HepG2 (cell line): Measurements from ENCODE around the gene HOXC10. TPM values are rescaled to one million over a fixed set of nuclear protein-coding genes. Genes with fewer than 3 reads are reported as not detected.

Experiments
- ATAC-seq: fragments of 200-7000 bp; cut with Tn5 transposase; 3 replicates; pipeline ENCODE4 v1.9.1; 2020; ENCODE audit warnings: mild to moderate bottlenecking, moderate library complexity
- BruUV-seq: library from RNA; stranded (reverse); fragments of 400-500 nt; replicated peaks from 2 replicates; lab custom pipeline; 2021; lab: Mats Ljungman, UMichigan
- CTCF ChIA-PET: fragments of 300-600 bp; formaldehyde crosslinking; extraction: SDS; loops from one replicate; lab custom pipeline; 2021; ENCODE audit warnings: low total read pairs, inconsistent platforms, low intra/inter-chr PET ratio; lab: Yijun Ruan, JAX
- POLR2A ChIA-PET: fragments of 350-600 bp; sonication (Branson Sonifier 250); formaldehyde crosslinking; loops from one replicate; lab custom pipeline; 2020; ENCODE audit warnings: antibody characterized with exemption, inconsistent platforms; lab: Yijun Ruan, JAX
- DNase-seq: peaks from one replicate; pipeline ENCODE4 v3.0.0-alpha.2; 2015; ENCODE audit warnings: low spot score
- FAIRE-seq: peaks from 3 replicates; lab custom pipeline; 2011; peaks lifted over from hg19 to GRCh38; lab: Jason Lieb, UNC
- H2AFZ ChIP-seq: one replicate; pipeline ENCODE4 v1.6.1; 2011; ENCODE audit warnings: low read length, inconsistent platforms
- H3K27ac ChIP-seq: fragments of 300-600 bp; 3 replicates; pipeline ENCODE4 v1.8.0; 2011; ENCODE audit warnings: mixed run types, mild to moderate bottlenecking, mixed read lengths, low read length, inconsistent platforms; ENCODE audit not compliant: insufficient read depth; ENCODE audit errors: extremely low read length
- H3K27me3 ChIP-seq, 2 experiments: fragments of 200-600 bp in 1 of 2; 2 replicates in 1 of 2; 3 replicates in 1 of 2; pipeline versions ENCODE4 v1.6.0 to v1.8.0; 2011; ENCODE audit warnings: low read length in 2 of 2, mild to moderate bottlenecking in 2 of 2, moderate library complexity in 2 of 2, inconsistent platforms in 1 of 2; ENCODE audit not compliant: insufficient read depth in 2 of 2, control insufficient read depth in 1 of 2
- H3K36me3 ChIP-seq, 2 experiments: fragments of 200-600 bp in 1 of 2; replicated peaks in 1 of 2; 2 replicates in 1 of 2; 3 replicates in 1 of 2; pipeline versions ENCODE4 v1.5.1 to v1.8.0; 2011; ENCODE audit warnings: low read length in 2 of 2, inconsistent platforms in 1 of 2; ENCODE audit not compliant: insufficient read depth in 2 of 2, control insufficient read depth in 1 of 2
- H3K4me1 ChIP-seq: 2 replicates; pipeline ENCODE4 v1.5.1; 2012; ENCODE audit warnings: low read length, inconsistent platforms; ENCODE audit not compliant: insufficient read depth
- H3K4me2 ChIP-seq: 2 replicates; pipeline ENCODE4 v1.6.0; 2011; ENCODE audit warnings: low read depth, low read length, inconsistent platforms
- H3K4me3 ChIP-seq, 3 experiments: fragments of 200-600 bp in 1 of 3; sonication (generic), shearing (Covaris generic) in 1 of 3; replicated peaks in 1 of 3; 2 replicates each; pipeline ENCODE4 v1.5.1; 2011 to 2016; ENCODE audit warnings: low read length in 3 of 3, inconsistent platforms in 2 of 3, low read depth in 2 of 3, mild to moderate bottlenecking in 2 of 3, control low read depth in 1 of 3, mixed read lengths in 1 of 3; ENCODE audit not compliant: insufficient read depth in 1 of 3
- H3K79me2 ChIP-seq: one replicate; pipeline ENCODE4 v1.6.1; 2011; ENCODE audit warnings: low read length, inconsistent platforms; ENCODE audit not compliant: insufficient read depth
- H3K9ac ChIP-seq: 2 replicates; pipeline ENCODE4 v1.6.0; 2011; ENCODE audit warnings: mild to moderate bottlenecking, low read depth, low read length, inconsistent platforms; ENCODE audit not compliant: insufficient read depth
- H3K9me3 ChIP-seq: 2 replicates; pipeline ENCODE4 v1.5.1; 2012; ENCODE audit warnings: mild to moderate bottlenecking, low read length
- H4K20me1 ChIP-seq: 2 replicates; pipeline ENCODE4 v1.6.0; 2011; ENCODE audit warnings: inconsistent platforms, mild to moderate bottlenecking, low read length, moderate library complexity; ENCODE audit not compliant: insufficient read depth
- GABPB1 ChIP-seq: IDR thresholded peaks from 2 replicates; pipeline ENCODE4 v1.6.1; 2016; ENCODE audit warnings: mild to moderate bottlenecking, missing genetic modification reagents, moderate library complexity, missing compliant biosample characterization
- JUNB ChIP-seq: sonication (generic); formaldehyde crosslinking; IDR thresholded peaks from 2 replicates; pipeline ENCODE4 v1.8.0; 2022; ENCODE audit warnings: missing genetic modification reagents, mild to moderate bottlenecking, borderline replicate concordance
- RARA ChIP-seq: IDR thresholded peaks from 2 replicates; pipeline ENCODE4 v1.6.1; 2016; ENCODE audit warnings: missing genetic modification reagents, missing compliant biosample characterization
- TFE3 ChIP-seq: IDR thresholded peaks from 2 replicates; pipeline ENCODE4 v1.6.1; 2016
- ZNF333 ChIP-seq: sonication (generic); formaldehyde crosslinking; IDR thresholded peaks from 2 replicates; pipeline ENCODE4 v1.4.0; 2020; ENCODE audit warnings: mild to moderate bottlenecking, missing genetic modification reagents, borderline replicate concordance
- ZNF574 ChIP-seq: sonication (generic); formaldehyde crosslinking; IDR thresholded peaks from 2 replicates; pipeline ENCODE4 v1.4.0; 2020; ENCODE audit warnings: missing genetic modification reagents
- ZNF773 ChIP-seq: sonication (generic); formaldehyde crosslinking; IDR thresholded peaks from 2 replicates; pipeline ENCODE4 v1.4.0; 2020; ENCODE audit warnings: missing genetic modification reagents, borderline replicate concordance
- ZNF790 ChIP-seq: sonication (generic); formaldehyde crosslinking; IDR thresholded peaks from 2 replicates; pipeline ENCODE4 v1.8.0; 2022; ENCODE audit warnings: missing genetic modification reagents, mild to moderate bottlenecking, borderline replicate concordance
- WGBS: methylation state at CpG from one replicate; pipeline ENCODE4 v1.1.6; 2017; ENCODE audit warnings: low lambda C conversion rate; 5-methylcytosine and 5-hydroxymethylcytosine counted together
- in situ Hi-C: cut with HindIII; loops from 2 replicates; pipeline ENCODE4 v1.10.0; 2017; ENCODE audit warnings: low pct_unique_long_range_greater_than_20kb; ENCODE audit not compliant: extremely low pct_ligation_motif_present
- intact Hi-C: fragments of 100-400 bp; cut with micrococcal nuclease; formaldehyde crosslinking; loops from one replicate; pipeline ENCODE4 v1.10.0; 2022; ENCODE audit not compliant: unreplicated experiment
- polyA plus RNA-seq, 8 experiments: library from polyadenylated mRNA; depleted of rRNA in 3 of 8; stranded (reverse) in 7 of 8; unstranded in 1 of 8; fragments of >200 nt; fragmentation: Illumina TruSeq in 4 of 8; extraction: Trizol in 4 of 8; gene quantifications; 2 replicates each; pipeline versions ENCODE4 v1.2.1 to v1.2.3, GENCODE V29; 2011 to 2016; ENCODE audit warnings: low read depth in 4 of 8, missing spikeins in 1 of 8, mixed read lengths in 1 of 8; ENCODE audit not compliant: insufficient read depth in 1 of 8
- total RNA-seq, 5 experiments: library from RNA; depleted of rRNA; stranded (reverse); fragments of >200 nt; fragmentation: Illumina TruSeq; extraction: Trizol; gene quantifications; 2 replicates each; pipeline ENCODE4 v1.2.3, GENCODE V29; 2016; ENCODE audit warnings: low read depth in 1 of 5
- TF ChIP-seq, protein P1 (sequence below): sonication (generic); formaldehyde crosslinking; IDR thresholded peaks from 2 replicates; pipeline ENCODE4 v1.9.0; 2021; ENCODE audit warnings: mild to moderate bottlenecking, missing genetic modification reagents
- TF ChIP-seq, protein P2 (sequence below): sonication (generic); formaldehyde crosslinking; IDR thresholded peaks from 2 replicates; pipeline ENCODE4 v1.9.0; 2022; ENCODE audit warnings: low read depth, missing genetic modification reagents

The HOXC10 gene
- total and polyA plus RNA-seq, 2 of the 13 experiments (the other 11 are each of a cell fraction or from before 2014, with no cell fraction given): not detected

- CTCF ChIA-PET: no interaction called here
- Histone ChIP-seq H3K36me3 (no peaks in the 10 kb centered on the region), H3K9me3 (no peaks in the 10 kb centered on the region), H3K9ac (no peak overlapping the region), H2AFZ (no peak overlapping the region), H4K20me1 (0 out of 2 replicates have a peak, but pooled peaks cover 2% of the 10 kb centered on the region), H3K27me3 (peaks cover 19 to 99% of the 10 kb centered on the region in 2 experiments), H3K79me2 (no peaks in the 10 kb centered on the region), H3K4me2 (no peak overlapping the region), H3K4me1 (peaks cover 11% of the 10 kb centered on the region; the same call in 1 of the 2 replicates), H3K4me3 (no peak overlapping the region), H3K27ac (no peak overlapping the region)
- no peak for FAIRE-seq
- 24% methylated on average over 10 of the region's 12 CpGs for whole genome bisulfite sequencing
- intact Hi-C loops (no loop called here), in situ Hi-C loops (no loop called here)
- DNase-seq: no peak
- ATAC-seq: no peak
- no TSS peak for BruUV-seq
- POLR2A ChIA-PET: no interaction called here
- TF ChIP-seq RARA (CRISPR knock-in tag): no peak
- TF ChIP-seq TFE3 (CRISPR knock-in tag): no peak
- no peak for TF ChIP-seq ZNF773 (CRISPR knock-in tag)
- TF ChIP-seq, protein P1, sequence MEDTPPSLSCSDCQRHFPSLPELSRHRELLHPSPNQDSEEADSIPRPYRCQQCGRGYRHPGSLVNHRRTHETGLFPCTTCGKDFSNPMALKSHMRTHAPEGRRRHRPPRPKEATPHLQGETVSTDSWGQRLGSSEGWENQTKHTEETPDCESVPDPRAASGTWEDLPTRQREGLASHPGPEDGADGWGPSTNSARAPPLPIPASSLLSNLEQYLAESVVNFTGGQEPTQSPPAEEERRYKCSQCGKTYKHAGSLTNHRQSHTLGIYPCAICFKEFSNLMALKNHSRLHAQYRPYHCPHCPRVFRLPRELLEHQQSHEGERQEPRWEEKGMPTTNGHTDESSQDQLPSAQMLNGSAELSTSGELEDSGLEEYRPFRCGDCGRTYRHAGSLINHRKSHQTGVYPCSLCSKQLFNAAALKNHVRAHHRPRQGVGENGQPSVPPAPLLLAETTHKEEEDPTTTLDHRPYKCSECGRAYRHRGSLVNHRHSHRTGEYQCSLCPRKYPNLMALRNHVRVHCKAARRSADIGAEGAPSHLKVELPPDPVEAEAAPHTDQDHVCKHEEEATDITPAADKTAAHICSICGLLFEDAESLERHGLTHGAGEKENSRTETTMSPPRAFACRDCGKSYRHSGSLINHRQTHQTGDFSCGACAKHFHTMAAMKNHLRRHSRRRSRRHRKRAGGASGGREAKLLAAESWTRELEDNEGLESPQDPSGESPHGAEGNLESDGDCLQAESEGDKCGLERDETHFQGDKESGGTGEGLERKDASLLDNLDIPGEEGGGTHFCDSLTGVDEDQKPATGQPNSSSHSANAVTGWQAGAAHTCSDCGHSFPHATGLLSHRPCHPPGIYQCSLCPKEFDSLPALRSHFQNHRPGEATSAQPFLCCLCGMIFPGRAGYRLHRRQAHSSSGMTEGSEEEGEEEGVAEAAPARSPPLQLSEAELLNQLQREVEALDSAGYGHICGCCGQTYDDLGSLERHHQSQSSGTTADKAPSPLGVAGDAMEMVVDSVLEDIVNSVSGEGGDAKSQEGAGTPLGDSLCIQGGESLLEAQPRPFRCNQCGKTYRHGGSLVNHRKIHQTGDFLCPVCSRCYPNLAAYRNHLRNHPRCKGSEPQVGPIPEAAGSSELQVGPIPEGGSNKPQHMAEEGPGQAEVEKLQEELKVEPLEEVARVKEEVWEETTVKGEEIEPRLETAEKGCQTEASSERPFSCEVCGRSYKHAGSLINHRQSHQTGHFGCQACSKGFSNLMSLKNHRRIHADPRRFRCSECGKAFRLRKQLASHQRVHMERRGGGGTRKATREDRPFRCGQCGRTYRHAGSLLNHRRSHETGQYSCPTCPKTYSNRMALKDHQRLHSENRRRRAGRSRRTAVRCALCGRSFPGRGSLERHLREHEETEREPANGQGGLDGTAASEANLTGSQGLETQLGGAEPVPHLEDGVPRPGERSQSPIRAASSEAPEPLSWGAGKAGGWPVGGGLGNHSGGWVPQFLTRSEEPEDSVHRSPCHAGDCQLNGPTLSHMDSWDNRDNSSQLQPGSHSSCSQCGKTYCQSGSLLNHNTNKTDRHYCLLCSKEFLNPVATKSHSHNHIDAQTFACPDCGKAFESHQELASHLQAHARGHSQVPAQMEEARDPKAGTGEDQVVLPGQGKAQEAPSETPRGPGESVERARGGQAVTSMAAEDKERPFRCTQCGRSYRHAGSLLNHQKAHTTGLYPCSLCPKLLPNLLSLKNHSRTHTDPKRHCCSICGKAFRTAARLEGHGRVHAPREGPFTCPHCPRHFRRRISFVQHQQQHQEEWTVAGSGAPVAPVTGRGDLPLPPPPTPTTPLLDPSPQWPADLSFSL (CRISPR knock-in tag): no peak
- TF ChIP-seq ZNF333: no peak
- no peak for TF ChIP-seq ZNF790 (CRISPR knock-in tag)
- no peak for TF ChIP-seq GABPB1
- TF ChIP-seq ZNF574: no peak
- TF ChIP-seq, protein P2, sequence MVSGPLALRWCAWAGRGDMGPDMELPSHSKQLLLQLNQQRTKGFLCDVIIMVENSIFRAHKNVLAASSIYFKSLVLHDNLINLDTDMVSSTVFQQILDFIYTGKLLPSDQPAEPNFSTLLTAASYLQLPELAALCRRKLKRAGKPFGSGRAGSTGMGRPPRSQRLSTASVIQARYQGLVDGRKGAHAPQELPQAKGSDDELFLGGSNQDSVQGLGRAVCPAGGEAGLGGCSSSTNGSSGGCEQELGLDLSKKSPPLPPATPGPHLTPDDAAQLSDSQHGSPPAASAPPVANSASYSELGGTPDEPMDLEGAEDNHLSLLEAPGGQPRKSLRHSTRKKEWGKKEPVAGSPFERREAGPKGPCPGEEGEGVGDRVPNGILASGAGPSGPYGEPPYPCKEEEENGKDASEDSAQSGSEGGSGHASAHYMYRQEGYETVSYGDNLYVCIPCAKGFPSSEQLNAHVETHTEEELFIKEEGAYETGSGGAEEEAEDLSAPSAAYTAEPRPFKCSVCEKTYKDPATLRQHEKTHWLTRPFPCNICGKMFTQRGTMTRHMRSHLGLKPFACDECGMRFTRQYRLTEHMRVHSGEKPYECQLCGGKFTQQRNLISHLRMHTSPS (CRISPR knock-in tag): no peak
- no peak for TF ChIP-seq JUNB (CRISPR knock-in tag)
These were observed 15.2 kb upstream of the HOXC10 start for GRCh38 chr12:53969588-53970259.
